ENCODE results near the gene SPDYE4.

Gene SPDYE4

GRCh38 chr17:8798176-8798845 is 40.0 kb upstream of the SPDYE4 start:
- H3K4me3 ChIP-seq (ENCODE audit: low read depth, low read length) = peak overlapping the region; percentile 66
- no peak overlapping the region for H3K27ac ChIP-seq (ENCODE audit: low read depth, low read length)
- H3K9ac ChIP-seq (ENCODE audit: low read length) = no peak overlapping the region
- H3K27me3 ChIP-seq (ENCODE audit: control insufficient read depth, insufficient read depth, low read length) = peaks cover 29% of the 10 kb centered on the region
- no peaks in the 10 kb centered on the region for H3K36me3 ChIP-seq (ENCODE audit: control insufficient read depth, insufficient read depth, low read length)
- H3K9me3 ChIP-seq (ENCODE audit: control insufficient read depth, insufficient read depth, low read depth, low read length) = no peaks in the 10 kb centered on the region
- peaks cover 11% of the 10 kb centered on the region for H3K4me1 ChIP-seq (ENCODE audit: control insufficient read depth, insufficient read depth, low read length)

GRCh38 chr17:8797621-8798175 is 39.4 kb upstream of the SPDYE4 start:
- H3K9ac ChIP-seq (ENCODE audit: low read length) = no peak overlapping the region
- no peak overlapping the region for H3K4me3 ChIP-seq (ENCODE audit: low read depth, low read length)
- H3K9me3 ChIP-seq (ENCODE audit: control insufficient read depth, insufficient read depth, low read depth, low read length) = no peaks in the 10 kb centered on the region
- no peak overlapping the region for H3K27ac ChIP-seq (ENCODE audit: low read depth, low read length)
- no peaks in the 10 kb centered on the region for H3K36me3 ChIP-seq (ENCODE audit: control insufficient read depth, insufficient read depth, low read length)
- peaks cover 29% of the 10 kb centered on the region for H3K27me3 ChIP-seq (ENCODE audit: control insufficient read depth, insufficient read depth, low read length)
- peaks cover 11% of the 10 kb centered on the region for H3K4me1 ChIP-seq (ENCODE audit: control insufficient read depth, insufficient read depth, low read length)

- Histone ChIP-seq H3K9ac (ENCODE audit: low read length) (no peak overlapping the region), H3K4me3 (ENCODE audit: low read depth, low read length) (no peak overlapping the region), H3K9me3 (ENCODE audit: control insufficient read depth, insufficient read depth, low read depth, low read length) (peaks cover 10% of the 10 kb centered on the region), H3K27ac (ENCODE audit: low read depth, low read length) (no peak overlapping the region), H3K36me3 (ENCODE audit: control insufficient read depth, insufficient read depth, low read length) (no peaks in the 10 kb centered on the region), H3K27me3 (ENCODE audit: control insufficient read depth, insufficient read depth, low read length) (peaks cover 24% of the 10 kb centered on the region), H3K4me1 (ENCODE audit: control insufficient read depth, insufficient read depth, low read length) (peaks cover 14% of the 10 kb centered on the region)
Observed at GRCh38 chr17:8794636-8795035, 36.3 kb upstream of the SPDYE4 start.

- Histone ChIP-seq H3K4me3 (ENCODE audit: low read depth, low read length) (no peak overlapping the region), H3K27ac (ENCODE audit: low read depth, low read length) (no peak overlapping the region), H3K27me3 (ENCODE audit: control insufficient read depth, insufficient read depth, low read length) (peaks cover 16% of the 10 kb centered on the region), H3K9me3 (ENCODE audit: control insufficient read depth, insufficient read depth, low read depth, low read length) (peaks cover 10% of the 10 kb centered on the region), H3K4me1 (ENCODE audit: control insufficient read depth, insufficient read depth, low read length) (peaks cover 12% of the 10 kb centered on the region), H3K9ac (ENCODE audit: low read length) (no peak overlapping the region), H3K36me3 (ENCODE audit: control insufficient read depth, insufficient read depth, low read length) (no peaks in the 10 kb centered on the region)
Observed at GRCh38 chr17:8793649-8794048, 35.3 kb upstream of the SPDYE4 start.

- H3K9me3 ChIP-seq (ENCODE audit: control insufficient read depth, insufficient read depth, low read depth, low read length) = peaks cover 10% of the 10 kb centered on the region
- no peak overlapping the region for H3K4me3 ChIP-seq (ENCODE audit: low read depth, low read length)
- H3K9ac ChIP-seq (ENCODE audit: low read length) = no peak overlapping the region
- H3K4me1 ChIP-seq (ENCODE audit: control insufficient read depth, insufficient read depth, low read length) = peaks cover 9% of the 10 kb centered on the region
- H3K36me3 ChIP-seq (ENCODE audit: control insufficient read depth, insufficient read depth, low read length) = no peaks in the 10 kb centered on the region
- no peak overlapping the region for H3K27ac ChIP-seq (ENCODE audit: low read depth, low read length)
- H3K27me3 ChIP-seq (ENCODE audit: control insufficient read depth, insufficient read depth, low read length) = peaks cover 6% of the 10 kb centered on the region; the same call in 1 of the 2 replicates
Observed at GRCh38 chr17:8792646-8793045, 34.3 kb upstream of the SPDYE4 start.

GRCh38 chr17:8791910-8792270 is 33.5 kb upstream of the SPDYE4 start:
- peaks cover 10% of the 10 kb centered on the region for H3K9me3 ChIP-seq (ENCODE audit: control insufficient read depth, insufficient read depth, low read depth, low read length)
- H3K4me1 ChIP-seq (ENCODE audit: control insufficient read depth, insufficient read depth, low read length) = peaks cover 9% of the 10 kb centered on the region
- H3K27ac ChIP-seq (ENCODE audit: low read depth, low read length) = no peak overlapping the region
- H3K4me3 ChIP-seq (ENCODE audit: low read depth, low read length) = no peak overlapping the region
- no peaks in the 10 kb centered on the region for H3K27me3 ChIP-seq (ENCODE audit: control insufficient read depth, insufficient read depth, low read length)
- H3K9ac ChIP-seq (ENCODE audit: low read length) = no peak overlapping the region
- no peaks in the 10 kb centered on the region for H3K36me3 ChIP-seq (ENCODE audit: control insufficient read depth, insufficient read depth, low read length)

- Histone ChIP-seq H3K4me1 (ENCODE audit: control insufficient read depth, insufficient read depth, low read length) (peaks cover 9% of the 10 kb centered on the region), H3K36me3 (ENCODE audit: control insufficient read depth, insufficient read depth, low read length) (no peaks in the 10 kb centered on the region), H3K4me3 (ENCODE audit: low read depth, low read length) (no peak overlapping the region), H3K9me3 (ENCODE audit: control insufficient read depth, insufficient read depth, low read depth, low read length) (peaks cover 10% of the 10 kb centered on the region), H3K9ac (ENCODE audit: low read length) (no peak overlapping the region), H3K27ac (ENCODE audit: low read depth, low read length) (no peak overlapping the region), H3K27me3 (ENCODE audit: control insufficient read depth, insufficient read depth, low read length) (no peaks in the 10 kb centered on the region)
Observed at GRCh38 chr17:8791248-8791909, 33.0 kb upstream of the SPDYE4 start.

GRCh38 chr17:8789743-8790142 is 31.4 kb upstream of the SPDYE4 start:
- Histone ChIP-seq H3K9ac (ENCODE audit: low read length) (no peak overlapping the region), H3K36me3 (ENCODE audit: control insufficient read depth, insufficient read depth, low read length) (no peaks in the 10 kb centered on the region), H3K4me3 (ENCODE audit: low read depth, low read length) (no peak overlapping the region), H3K4me1 (ENCODE audit: control insufficient read depth, insufficient read depth, low read length) (peaks cover 9% of the 10 kb centered on the region), H3K9me3 (ENCODE audit: control insufficient read depth, insufficient read depth, low read depth, low read length) (peaks cover 10% of the 10 kb centered on the region), H3K27me3 (ENCODE audit: control insufficient read depth, insufficient read depth, low read length) (no peaks in the 10 kb centered on the region), H3K27ac (ENCODE audit: low read depth, low read length) (no peak overlapping the region)

GRCh38 chr17:8788998-8789397 is 30.7 kb upstream of the SPDYE4 start:
- H3K36me3 ChIP-seq (ENCODE audit: control insufficient read depth, insufficient read depth, low read length) = no peaks in the 10 kb centered on the region
- no peaks in the 10 kb centered on the region for H3K27me3 ChIP-seq (ENCODE audit: control insufficient read depth, insufficient read depth, low read length)
- no peak overlapping the region for H3K27ac ChIP-seq (ENCODE audit: low read depth, low read length)
- peaks cover 10% of the 10 kb centered on the region for H3K9me3 ChIP-seq (ENCODE audit: control insufficient read depth, insufficient read depth, low read depth, low read length)
- peaks cover 9% of the 10 kb centered on the region for H3K4me1 ChIP-seq (ENCODE audit: control insufficient read depth, insufficient read depth, low read length)
- H3K9ac ChIP-seq (ENCODE audit: low read length) = no peak overlapping the region
- no peak overlapping the region for H3K4me3 ChIP-seq (ENCODE audit: low read depth, low read length)

GRCh38 chr17:8785547-8786413 is 27.4 kb upstream of the SPDYE4 start:
- H3K9ac ChIP-seq (ENCODE audit: low read length) = no peak overlapping the region
- no peak overlapping the region for H3K4me3 ChIP-seq (ENCODE audit: low read depth, low read length)
- H3K9me3 ChIP-seq (ENCODE audit: control insufficient read depth, insufficient read depth, low read depth, low read length) = no peaks in the 10 kb centered on the region
- H3K36me3 ChIP-seq (ENCODE audit: control insufficient read depth, insufficient read depth, low read length) = no peaks in the 10 kb centered on the region
- no peak overlapping the region for H3K27ac ChIP-seq (ENCODE audit: low read depth, low read length)
- H3K27me3 ChIP-seq (ENCODE audit: control insufficient read depth, insufficient read depth, low read length) = no peaks in the 10 kb centered on the region
- peaks cover 9% of the 10 kb centered on the region for H3K4me1 ChIP-seq (ENCODE audit: control insufficient read depth, insufficient read depth, low read length)

GRCh38 chr17:8782176-8782575 is 23.8 kb upstream of the SPDYE4 start:
- Histone ChIP-seq H3K27me3 (ENCODE audit: control insufficient read depth, insufficient read depth, low read length) (no peaks in the 10 kb centered on the region), H3K9ac (ENCODE audit: low read length) (no peak overlapping the region), H3K27ac (ENCODE audit: low read depth, low read length) (no peak overlapping the region), H3K4me3 (ENCODE audit: low read depth, low read length) (no peak overlapping the region), H3K4me1 (ENCODE audit: control insufficient read depth, insufficient read depth, low read length) (no peaks in the 10 kb centered on the region), H3K9me3 (ENCODE audit: control insufficient read depth, insufficient read depth, low read depth, low read length) (no peaks in the 10 kb centered on the region), H3K36me3 (ENCODE audit: control insufficient read depth, insufficient read depth, low read length) (no peaks in the 10 kb centered on the region)

Data from HUES6 (cell line).